ENCODE results near the gene DES. TPM values are rescaled to one million over a fixed set of nuclear protein-coding genes. Genes with fewer than 3 reads are reported as not detected.

Gene DES
- total RNA-seq, 1 experiment from 2014 or later = not detected

- POLR2A ChIA-PET = no interaction called here
- H3K9me3 Mint-ChIP-seq (ENCODE audit: unreplicated experiment) = no peaks in the 10 kb centered on the region
- no peaks in the 10 kb centered on the region for H3K9me3 ChIP-seq
- no peaks in the 10 kb centered on the region for H3K4me1 ChIP-seq
- H3K4me3 Mint-ChIP-seq (ENCODE audit: unreplicated experiment) = no peak overlapping the region
- no peak overlapping the region for H3K27ac Mint-ChIP-seq (ENCODE audit: unreplicated experiment)
- H3K4me3 ChIP-seq (ENCODE audit: low read depth, low read length) = no peak overlapping the region
- H3K27me3 Mint-ChIP-seq (ENCODE audit: insufficient read depth, unreplicated experiment) = peaks cover under 1% of the 10 kb centered on the region
- H3K4me1 Mint-ChIP-seq (ENCODE audit: low read depth, unreplicated experiment) = no peaks in the 10 kb centered on the region
- no peak for DNase-seq
- no peaks in the 10 kb centered on the region for H3K27me3 ChIP-seq (replicated peaks; ENCODE audit: control insufficient read depth, insufficient read depth, low read length)
- intact Hi-C loops (cut with micrococcal nuclease; ENCODE audit: unreplicated experiment) = no loop called here
- no TSS peak for BruUV-seq (replicated peaks)
- CTCF ChIA-PET = no interaction called here
- no peaks in the 10 kb centered on the region for H3K36me3 Mint-ChIP-seq (ENCODE audit: insufficient read depth, unreplicated experiment)
- TF ChIP-seq, protein P1, sequence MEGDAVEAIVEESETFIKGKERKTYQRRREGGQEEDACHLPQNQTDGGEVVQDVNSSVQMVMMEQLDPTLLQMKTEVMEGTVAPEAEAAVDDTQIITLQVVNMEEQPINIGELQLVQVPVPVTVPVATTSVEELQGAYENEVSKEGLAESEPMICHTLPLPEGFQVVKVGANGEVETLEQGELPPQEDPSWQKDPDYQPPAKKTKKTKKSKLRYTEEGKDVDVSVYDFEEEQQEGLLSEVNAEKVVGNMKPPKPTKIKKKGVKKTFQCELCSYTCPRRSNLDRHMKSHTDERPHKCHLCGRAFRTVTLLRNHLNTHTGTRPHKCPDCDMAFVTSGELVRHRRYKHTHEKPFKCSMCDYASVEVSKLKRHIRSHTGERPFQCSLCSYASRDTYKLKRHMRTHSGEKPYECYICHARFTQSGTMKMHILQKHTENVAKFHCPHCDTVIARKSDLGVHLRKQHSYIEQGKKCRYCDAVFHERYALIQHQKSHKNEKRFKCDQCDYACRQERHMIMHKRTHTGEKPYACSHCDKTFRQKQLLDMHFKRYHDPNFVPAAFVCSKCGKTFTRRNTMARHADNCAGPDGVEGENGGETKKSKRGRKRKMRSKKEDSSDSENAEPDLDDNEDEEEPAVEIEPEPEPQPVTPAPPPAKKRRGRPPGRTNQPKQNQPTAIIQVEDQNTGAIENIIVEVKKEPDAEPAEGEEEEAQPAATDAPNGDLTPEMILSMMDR (IDR thresholded peaks at IDR 0.05; ENCODE audit: insufficient read depth in 1 of 2, low read depth in 1 of 2, low read length in 1 of 2, severe bottlenecking in 1 of 2, unreplicated experiment in 1 of 2) = no peak
- H3K36me3 ChIP-seq (ENCODE audit: control insufficient read depth, insufficient read depth, low read length) = no peaks in the 10 kb centered on the region
Observed at GRCh38 chr2:219419012-219419324, 791 bp downstream of the DES start.

GRCh38 chr2:219419331-219420197, 1.4 kb downstream of the DES start:
- Histone ChIP-seq H3K36me3 (ENCODE audit: control insufficient read depth, insufficient read depth, low read length) (no peaks in the 10 kb centered on the region), H3K4me1 (no peaks in the 10 kb centered on the region), H3K9me3 (no peaks in the 10 kb centered on the region), H3K4me3 (ENCODE audit: low read depth, low read length) (no peak overlapping the region), H3K27me3 (replicated peaks; ENCODE audit: control insufficient read depth, insufficient read depth, low read length) (no peaks in the 10 kb centered on the region)
- Mint-ChIP-seq H3K36me3 (ENCODE audit: insufficient read depth, unreplicated experiment) (no peaks in the 10 kb centered on the region), H3K27me3 (ENCODE audit: insufficient read depth, unreplicated experiment) (no peaks in the 10 kb centered on the region), H3K9me3 (ENCODE audit: unreplicated experiment) (no peaks in the 10 kb centered on the region), H3K4me3 (ENCODE audit: unreplicated experiment) (no peak overlapping the region), H3K4me1 (ENCODE audit: low read depth, unreplicated experiment) (no peaks in the 10 kb centered on the region), H3K27ac (ENCODE audit: unreplicated experiment) (no peak overlapping the region)
- DNase-seq = no peak
- CTCF ChIA-PET = no interaction called here
- POLR2A ChIA-PET = no interaction called here
- BruUV-seq (replicated peaks) = no TSS peak
- intact Hi-C loops (cut with micrococcal nuclease; ENCODE audit: unreplicated experiment) = no loop called here
- TF ChIP-seq, protein P1 (IDR thresholded peaks at IDR 0.05; ENCODE audit: insufficient read depth in 1 of 2, low read depth in 1 of 2, low read length in 1 of 2, severe bottlenecking in 1 of 2, unreplicated experiment in 1 of 2) = no peak

GRCh38 chr2:219420687-219421086, 2.5 kb downstream of the DES start:
- no peaks in the 10 kb centered on the region for H3K4me1 ChIP-seq
- Mint-ChIP-seq H3K27ac (ENCODE audit: unreplicated experiment) (no peak overlapping the region), H3K4me1 (ENCODE audit: low read depth, unreplicated experiment) (no peaks in the 10 kb centered on the region), H3K4me3 (ENCODE audit: unreplicated experiment) (no peak overlapping the region), H3K27me3 (ENCODE audit: insufficient read depth, unreplicated experiment) (no peaks in the 10 kb centered on the region), H3K36me3 (ENCODE audit: insufficient read depth, unreplicated experiment) (no peaks in the 10 kb centered on the region), H3K9me3 (ENCODE audit: unreplicated experiment) (no peaks in the 10 kb centered on the region)
- no peaks in the 10 kb centered on the region for H3K36me3 ChIP-seq (ENCODE audit: control insufficient read depth, insufficient read depth, low read length)
- no peak for DNase-seq
- ChIA-PET CTCF (no interaction called here), POLR2A (no interaction called here)
- H3K9me3 ChIP-seq = no peaks in the 10 kb centered on the region
- H3K27me3 ChIP-seq (replicated peaks; ENCODE audit: control insufficient read depth, insufficient read depth, low read length) = no peaks in the 10 kb centered on the region
- no peak overlapping the region for H3K4me3 ChIP-seq (ENCODE audit: low read depth, low read length)
- BruUV-seq (replicated peaks) = no TSS peak
- intact Hi-C loops (cut with micrococcal nuclease; ENCODE audit: unreplicated experiment) = no loop called here
- TF ChIP-seq, protein P1 (IDR thresholded peaks at IDR 0.05; ENCODE audit: insufficient read depth in 1 of 2, low read depth in 1 of 2, low read length in 1 of 2, severe bottlenecking in 1 of 2, unreplicated experiment in 1 of 2) = no peak
